ENCODE data around the gene GSG1L.

Gene GSG1L

GRCh38 chr16:27972500-27972899 is 91.0 kb downstream of the GSG1L start:
- peak; percentile 33 to 54 for DNase-seq (ENCODE audit: low read depth in 2 of 2)
- no peak overlapping the region for H3K4me3 ChIP-seq (replicated peaks in 1 of 2; ENCODE audit: low read depth in 2 of 2, low read length in 2 of 2)
- TF ChIP-seq CTCF (IDR thresholded peaks at IDR 0.05; ENCODE audit: low read depth, low read length), result peak; percentile 56

DNA sequence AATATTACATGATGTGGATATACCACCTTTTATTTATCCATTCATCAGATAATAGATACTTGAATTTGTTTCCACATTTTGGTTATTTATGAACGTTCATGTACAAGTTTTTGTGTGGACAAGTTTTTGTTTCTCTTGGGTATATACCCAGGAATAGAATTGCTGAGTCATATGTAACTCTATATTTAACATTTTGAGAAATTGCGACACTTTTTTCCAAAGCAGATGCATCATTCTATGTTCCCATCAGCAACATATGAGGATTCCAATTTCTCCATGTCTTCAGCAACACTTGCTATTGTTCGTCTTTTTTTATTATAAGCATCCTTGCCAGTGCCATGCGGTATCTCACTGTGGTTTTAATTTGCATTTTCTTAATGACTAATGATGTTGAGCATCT is 93.9 kb downstream of the GSG1L start:
- no peak for TF ChIP-seq CTCF (IDR thresholded peaks at IDR 0.05; ENCODE audit: low read depth, low read length)
- DNase-seq (ENCODE audit: low read depth in 2 of 2), result peak; percentile 31 to 64

GRCh38 chr16:27967169-27967568 is 96.3 kb downstream of the GSG1L start:
- DNase-seq (ENCODE audit: low read depth in 2 of 2), result no peak
- TF ChIP-seq CTCF (IDR thresholded peaks at IDR 0.05; ENCODE audit: low read depth, low read length), result no peak
- H3K4me3 ChIP-seq (replicated peaks in 1 of 2; ENCODE audit: low read depth in 2 of 2, low read length in 2 of 2), result no peak overlapping the region

More for the DNA sequence above, 93.9 kb downstream of the GSG1L start:
- H3K4me3 ChIP-seq (replicated peaks in 1 of 2; ENCODE audit: low read depth in 2 of 2, low read length in 2 of 2), result no peak overlapping the region

GRCh38 chr16:27966756-27967155 is 96.8 kb downstream of the GSG1L start:
- TF ChIP-seq CTCF (IDR thresholded peaks at IDR 0.05; ENCODE audit: low read depth, low read length), result no peak
- no peak for DNase-seq (ENCODE audit: low read depth in 2 of 2)

DNA sequence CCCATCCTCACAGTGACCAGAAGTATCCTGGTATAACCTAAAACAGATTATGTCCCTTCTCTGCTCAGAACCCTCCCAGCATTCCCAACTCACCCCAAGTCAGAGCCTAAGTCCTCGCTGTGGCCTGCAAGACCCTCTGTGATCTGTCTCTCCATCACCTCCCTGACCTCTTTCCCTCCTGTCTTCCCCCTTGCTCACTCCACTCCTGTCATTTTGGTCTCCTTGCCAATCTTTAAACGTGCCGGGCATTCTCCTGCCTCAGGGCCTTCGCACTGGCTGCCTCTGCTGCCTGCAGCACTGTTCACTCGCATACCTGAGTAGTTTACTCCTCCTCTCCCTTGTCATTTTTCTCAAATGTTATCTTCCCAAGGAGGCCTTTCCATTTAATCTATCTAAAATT is 97.7 kb downstream of the GSG1L start:
- TF ChIP-seq CTCF (IDR thresholded peaks at IDR 0.05; ENCODE audit: low read depth, low read length), result no peak
- DNase-seq (ENCODE audit: low read depth in 2 of 2), result no peak
- no peak overlapping the region for H3K4me3 ChIP-seq (replicated peaks in 1 of 2; ENCODE audit: low read depth in 2 of 2, low read length in 2 of 2)

More at GRCh38 chr16:27966756-27967155, 96.8 kb downstream of the GSG1L start:
- no peak overlapping the region for H3K4me3 ChIP-seq (replicated peaks in 1 of 2; ENCODE audit: low read depth in 2 of 2, low read length in 2 of 2)

GRCh38 chr16:27963471-27963965 is 100.0 kb downstream of the GSG1L start:
- TF ChIP-seq CTCF (IDR thresholded peaks at IDR 0.05; ENCODE audit: low read depth, low read length), result no peak
- DNase-seq (ENCODE audit: low read depth in 2 of 2), result no peak
- no peak overlapping the region for H3K4me3 ChIP-seq (replicated peaks in 1 of 2; ENCODE audit: low read depth in 2 of 2, low read length in 2 of 2)

DNA sequence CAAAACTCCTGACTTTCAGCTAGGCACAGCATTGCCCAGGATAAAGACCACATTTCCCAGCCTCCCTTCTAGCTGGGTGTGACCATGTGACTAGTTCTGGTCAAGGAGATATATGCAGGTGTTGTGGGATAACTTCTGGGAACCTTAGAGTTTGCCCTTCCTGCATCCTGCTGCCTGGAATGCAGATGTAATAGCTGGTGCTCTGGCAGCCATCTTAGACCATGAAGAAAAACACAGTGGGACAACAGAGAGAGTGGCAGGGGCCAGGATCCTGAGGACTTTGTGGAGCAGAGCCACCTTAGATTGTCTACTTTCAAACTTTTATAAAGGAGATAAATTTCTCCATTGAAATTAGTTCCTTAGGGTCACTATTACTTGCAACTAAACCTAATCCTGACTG is 101.3 kb downstream of the GSG1L start:
- TF ChIP-seq CTCF (IDR thresholded peaks at IDR 0.05; ENCODE audit: low read depth, low read length), result no peak
- no peak for DNase-seq (ENCODE audit: low read depth in 2 of 2)
- H3K4me3 ChIP-seq (replicated peaks in 1 of 2; ENCODE audit: low read depth in 2 of 2, low read length in 2 of 2), result no peak overlapping the region
